Naive B cell (primary cell): ENCODE results near the gene DDTL. TPM values are rescaled to one million over a fixed set of nuclear protein-coding genes. Genes with fewer than 3 reads are reported as not detected.
"Not testable (repeated sequence)": the region's sequence is repeated elsewhere in the genome, so short reads cannot be mapped to it uniquely, and the experiment has no call there.

ENCODE experiments used
- ATAC-seq, 2 donors: fragments of 150-1000 bp; cut with Tn5 transposase; 2 replicates each; pipeline ENCODE4 v1.10.0; 2021; ENCODE audit warnings: low read depth in 2 of 2, mild to moderate bottlenecking in 2 of 2, moderate library complexity in 2 of 2
- DNase-seq: peaks from one replicate; pipeline ENCODE4 v3.0.0; 2022
- H3K27ac Mint-ChIP-seq, 6 donors: one replicate each; pipeline ENCODE4 v1.8.0; 2020 to 2022; ENCODE audit warnings: mild to moderate bottlenecking in 6 of 6, mixed read lengths in 6 of 6, moderate library complexity in 5 of 6, inconsistent platforms in 2 of 6
- H3K27me3 Mint-ChIP-seq, 3 donors: one replicate each; pipeline ENCODE4 v1.8.0; 2021 to 2022; ENCODE audit warnings: mixed read lengths in 3 of 3, mild to moderate bottlenecking in 1 of 3
- H3K36me3 Mint-ChIP-seq, 2 donors: one replicate each; pipeline ENCODE4 v1.8.0; 2020 to 2022; ENCODE audit warnings: mixed read lengths in 2 of 2, inconsistent platforms in 1 of 2, mild to moderate bottlenecking in 1 of 2
- H3K4me1 Mint-ChIP-seq, 3 donors: one replicate each; pipeline ENCODE4 v1.8.0; 2020 to 2022; ENCODE audit warnings: mixed read lengths in 3 of 3, inconsistent platforms in 1 of 3, mild to moderate bottlenecking in 1 of 3, moderate library complexity in 1 of 3
- H3K4me3 Mint-ChIP-seq, 8 donors: one replicate each; pipeline ENCODE4 v1.8.0; 2020 to 2022; ENCODE audit warnings: mild to moderate bottlenecking in 8 of 8, mixed read lengths in 8 of 8, moderate library complexity in 8 of 8, inconsistent platforms in 2 of 8
- H3K9me3 Mint-ChIP-seq, 7 donors: one replicate each; pipeline ENCODE4 v1.8.0; 2020 to 2022; ENCODE audit warnings: mixed read lengths in 7 of 7, mild to moderate bottlenecking in 5 of 7, inconsistent platforms in 2 of 7, moderate library complexity in 1 of 7
- polyA plus RNA-seq, 6 donors: library from polyadenylated mRNA; unstranded; fragments of 300-500 nt; fragmentation: Illumina TruSeq; gene quantifications; one replicate each; pipeline ENCODE4 v1.2.3, GENCODE V29; 2021; ENCODE audit warnings: low read depth in 6 of 6

Gene DDTL
- polyA plus RNA-seq, 6 donors from 2014 or later, result 0.89 to 5.3 (median 1.3) TPM

DNA sequence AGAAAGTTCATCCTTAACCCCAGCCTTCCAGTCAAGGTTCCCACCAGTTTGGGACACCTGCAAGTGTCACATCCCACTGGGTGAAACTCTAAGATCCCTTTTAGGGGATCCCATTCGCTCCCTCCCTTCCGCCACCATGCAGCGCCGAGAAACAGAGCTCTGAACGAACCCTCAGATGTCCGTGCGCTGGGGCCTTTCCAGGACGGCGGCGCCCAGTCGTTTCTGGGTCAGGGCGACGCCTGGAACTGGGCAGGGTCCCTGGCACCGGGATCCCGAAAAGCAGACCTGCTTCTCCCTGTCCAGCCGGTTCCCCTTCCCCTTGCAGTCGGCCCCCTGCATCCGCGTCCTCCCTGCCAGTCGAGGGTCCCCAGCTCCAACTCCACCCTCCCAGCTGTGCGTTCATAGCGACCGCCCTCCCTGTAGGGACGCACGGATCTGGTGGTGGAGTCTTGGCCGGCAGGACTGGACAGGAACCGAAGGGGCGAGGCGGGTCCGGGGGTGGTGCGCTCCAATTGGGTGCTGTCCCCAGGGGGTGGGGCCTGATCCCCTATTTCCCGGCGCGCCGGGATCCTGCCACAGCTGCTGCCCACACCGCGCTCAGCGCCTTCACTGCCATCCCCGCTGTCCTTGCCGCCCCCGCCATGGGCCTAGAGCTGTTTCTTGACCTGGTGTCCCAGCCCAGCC lies 13.0 kb downstream of the DDTL start, which contains the start of gene GSTT2:
Gene GSTT2, plus strand, starts transcription at position 578 of the 684 bp plus-strand sequence.
- ATAC-seq, H3K27me3 Mint-ChIP-seq, H3K9me3 Mint-ChIP-seq, DNase-seq, H3K4me1 Mint-ChIP-seq, H3K27ac Mint-ChIP-seq, H3K4me3 Mint-ChIP-seq, H3K36me3 Mint-ChIP-seq: not testable (repeated sequence)

DNA sequence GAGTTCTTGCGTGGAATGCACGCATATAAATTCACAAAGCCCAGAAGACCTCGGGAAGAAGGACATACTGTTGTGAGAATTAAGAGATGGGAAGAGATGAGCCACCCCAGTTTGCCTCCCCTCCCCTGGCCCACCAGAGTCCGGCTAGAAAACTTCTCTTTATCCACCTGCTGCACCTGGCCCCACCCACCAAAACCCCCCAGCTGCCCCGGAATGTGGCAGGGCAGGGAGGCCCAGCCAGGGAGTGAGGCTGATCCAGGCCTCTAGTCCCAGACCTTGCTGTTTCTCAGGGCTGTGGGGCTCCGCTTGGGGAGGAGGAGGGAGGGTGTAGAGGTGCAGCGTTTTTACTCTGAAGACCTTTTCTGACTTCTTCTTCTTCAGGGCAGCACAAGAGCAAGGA lies 13.9 kb downstream of the DDTL start:
- not testable (repeated sequence) for DNase-seq, H3K36me3 Mint-ChIP-seq, H3K4me1 Mint-ChIP-seq, ATAC-seq, H3K27ac Mint-ChIP-seq, H3K9me3 Mint-ChIP-seq, H3K27me3 Mint-ChIP-seq, H3K4me3 Mint-ChIP-seq

DNA sequence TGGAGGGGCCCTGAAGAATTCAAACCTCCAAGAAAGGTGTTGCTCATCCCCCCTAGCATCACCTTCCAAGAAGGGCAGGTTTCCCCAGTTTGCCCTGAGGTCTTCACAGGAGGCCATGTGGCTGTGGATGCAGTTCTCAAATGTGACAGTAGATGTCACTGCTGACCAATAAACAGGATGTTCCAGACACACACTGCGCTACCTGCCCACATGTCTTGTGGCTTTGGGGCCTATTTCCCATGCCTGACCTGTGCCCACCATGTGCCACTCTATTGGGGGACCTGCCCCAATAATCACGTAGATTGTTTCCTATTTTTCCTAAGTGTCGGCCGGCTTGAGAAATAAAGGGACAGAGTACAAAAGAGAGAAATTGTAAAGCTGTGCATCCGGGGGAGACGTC lies 17.7 kb downstream of the DDTL start:
- DNase-seq (no peak), ATAC-seq (peak; percentile 60 to 78)
- Mint-ChIP-seq H3K9me3 (no peaks in the 10 kb centered on the region), H3K27ac (no peak overlapping the region), H3K4me1 (peaks cover 0 to 4% (median 0%) of the 10 kb centered on the region in 3 donors), H3K27me3 (peaks cover 0 to 7% (median 0%) of the 10 kb centered on the region in 3 donors), H3K4me3 (no peak overlapping the region), H3K36me3 (no peaks in the 10 kb centered on the region)

DNA sequence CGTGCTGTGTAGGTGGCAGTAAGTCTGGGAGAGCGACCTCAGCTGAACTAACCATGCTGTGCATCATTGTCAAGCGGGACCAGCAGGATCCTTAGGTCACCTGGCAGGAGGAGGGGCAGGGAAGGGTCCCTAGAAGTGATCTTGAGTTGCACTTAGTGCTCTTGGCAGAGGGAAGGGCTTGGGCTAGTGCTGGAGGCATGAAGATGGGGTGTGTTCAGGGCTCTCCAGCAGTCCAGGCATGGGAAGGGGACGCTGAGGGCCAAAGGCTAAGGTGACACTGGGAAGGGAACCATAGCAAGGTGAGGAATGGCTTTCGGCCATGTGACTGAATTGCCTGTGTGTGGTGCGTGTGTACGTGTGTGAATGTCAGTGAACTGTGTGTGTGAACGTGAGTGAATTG lies 19.4 kb downstream of the DDTL start:
- H3K36me3 Mint-ChIP-seq, ATAC-seq, H3K4me1 Mint-ChIP-seq, H3K4me3 Mint-ChIP-seq, H3K9me3 Mint-ChIP-seq, H3K27ac Mint-ChIP-seq, DNase-seq, H3K27me3 Mint-ChIP-seq: not testable (repeated sequence)

DNA sequence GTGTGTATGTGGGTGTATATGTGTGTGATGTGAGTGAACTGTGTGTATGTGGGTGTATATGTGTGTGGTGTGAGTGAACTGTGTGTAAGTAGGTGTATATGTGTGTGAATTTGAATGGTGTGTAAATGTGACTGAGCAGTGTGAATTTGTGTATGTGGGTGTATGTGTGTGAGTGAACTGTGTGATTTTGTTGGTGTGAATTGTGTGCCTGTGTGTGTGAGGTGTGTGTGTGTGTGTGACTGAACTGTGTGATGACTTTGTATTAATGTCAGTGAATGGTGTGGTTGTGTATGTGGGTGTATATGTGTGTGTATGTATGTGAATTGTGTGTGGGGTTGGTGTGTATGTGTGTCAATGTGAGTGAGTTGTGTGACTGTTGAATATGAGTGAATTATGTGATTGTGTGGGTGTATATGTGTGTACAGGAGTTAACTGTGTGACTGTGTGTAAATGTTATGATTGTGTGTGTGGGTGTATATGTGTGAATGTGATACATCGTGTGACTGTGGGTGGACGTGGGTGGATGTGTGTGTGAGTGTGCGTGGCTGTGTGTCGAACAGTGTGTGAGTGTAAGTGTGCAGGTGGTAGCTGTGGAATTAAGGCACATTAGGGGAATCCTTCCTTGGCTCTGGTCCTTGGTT lies 20.0 kb downstream of the DDTL start:
- ATAC-seq, H3K4me1 Mint-ChIP-seq, H3K27me3 Mint-ChIP-seq, H3K27ac Mint-ChIP-seq, DNase-seq, H3K36me3 Mint-ChIP-seq, H3K9me3 Mint-ChIP-seq, H3K4me3 Mint-ChIP-seq: not testable (repeated sequence)

DNA sequence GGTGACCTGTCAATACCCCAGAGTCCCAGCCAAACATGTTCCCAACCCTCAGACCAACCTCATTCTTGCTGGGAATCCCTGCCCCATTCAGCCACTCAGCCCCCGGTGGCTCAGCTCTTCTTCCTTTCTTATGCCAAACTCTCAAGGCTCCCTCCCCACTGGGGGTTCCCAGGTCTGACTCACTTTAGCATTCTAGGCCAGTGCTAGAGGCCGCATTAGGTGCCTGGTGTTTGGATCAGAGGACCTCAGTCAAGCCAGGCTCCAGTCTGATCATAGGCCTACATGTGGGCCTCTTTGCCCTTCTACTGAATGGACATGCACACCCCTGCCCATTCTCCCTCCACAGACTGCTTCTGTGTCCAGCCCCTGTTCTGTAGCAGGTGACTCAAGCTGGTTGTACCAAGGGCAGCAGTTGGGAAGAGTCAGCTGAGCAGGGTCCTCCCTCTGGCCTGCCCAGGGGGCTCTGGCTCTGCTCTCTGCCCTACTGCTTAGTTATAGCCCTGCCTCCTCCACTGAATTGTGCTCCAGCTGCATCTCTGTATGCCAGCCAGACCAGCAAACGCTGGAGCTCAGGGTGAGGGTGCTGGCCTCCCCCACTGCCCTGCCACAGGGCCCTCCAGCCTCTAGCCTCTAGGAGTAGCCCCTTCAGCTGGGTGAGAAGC lies 23.0 kb downstream of the DDTL start:
- not testable (repeated sequence) for H3K4me3 Mint-ChIP-seq, H3K27ac Mint-ChIP-seq, DNase-seq, H3K9me3 Mint-ChIP-seq, H3K36me3 Mint-ChIP-seq, H3K4me1 Mint-ChIP-seq, H3K27me3 Mint-ChIP-seq, ATAC-seq

DNA sequence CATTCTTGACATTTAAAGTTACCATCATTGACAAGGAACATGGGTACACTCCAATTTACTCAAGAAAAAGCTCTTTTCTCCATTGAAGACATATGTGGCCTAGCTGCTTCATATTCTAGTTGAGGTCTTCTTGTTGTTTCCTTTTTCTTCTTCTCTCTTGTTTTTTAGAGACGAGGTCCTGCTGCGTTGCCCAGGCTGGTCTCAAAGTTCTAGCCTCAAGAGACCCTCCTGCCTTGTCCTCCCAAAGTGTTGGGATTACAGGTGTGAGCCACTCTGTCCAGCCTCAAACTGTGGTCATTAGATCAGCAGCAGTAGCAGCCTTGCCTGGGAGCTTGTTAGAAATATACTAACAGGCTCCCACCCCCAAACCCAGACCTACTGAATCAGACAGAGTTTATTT lies 26.4 kb downstream of the DDTL start:
- peak overlapping the region in 1 of 8 donors; percentile 42 for H3K4me3 Mint-ChIP-seq
- not testable (repeated sequence) for H3K9me3 Mint-ChIP-seq, ATAC-seq, H3K27ac Mint-ChIP-seq, H3K27me3 Mint-ChIP-seq, H3K4me1 Mint-ChIP-seq, DNase-seq, H3K36me3 Mint-ChIP-seq

DNA sequence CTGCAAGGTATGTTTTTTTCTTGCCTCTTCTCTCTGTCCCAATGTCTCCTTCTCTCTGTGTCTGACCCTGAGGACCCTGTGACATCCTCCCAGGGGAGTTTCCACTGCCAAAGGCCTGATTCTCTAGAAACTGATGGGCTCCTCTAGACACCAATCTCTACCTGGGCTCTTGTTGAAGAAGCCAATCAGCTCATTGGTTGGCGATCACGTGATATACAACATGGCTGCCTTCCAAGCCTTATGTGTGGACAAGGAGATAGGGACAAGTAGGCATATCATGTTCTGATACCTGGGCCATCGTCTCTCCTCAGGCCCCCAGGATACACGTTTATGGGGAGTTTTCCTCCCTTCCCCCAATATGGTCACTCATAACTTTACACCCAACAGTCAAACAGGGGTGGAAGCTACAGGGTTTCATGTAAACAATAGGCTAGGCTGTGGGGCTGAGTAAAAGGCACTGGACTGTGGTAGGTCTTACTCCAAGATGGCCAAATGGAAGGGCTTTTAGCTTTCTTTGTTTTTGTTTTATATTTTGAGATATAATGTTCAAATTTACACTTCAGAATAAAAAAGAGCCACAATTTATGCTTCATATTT lies 27.0 kb downstream of the DDTL start:
- not testable (repeated sequence) for H3K4me3 Mint-ChIP-seq, H3K27me3 Mint-ChIP-seq, ATAC-seq, DNase-seq, H3K9me3 Mint-ChIP-seq, H3K4me1 Mint-ChIP-seq, H3K36me3 Mint-ChIP-seq
- H3K27ac Mint-ChIP-seq, result peak overlapping the region in 1 of 6 donors; percentile 83

DNA sequence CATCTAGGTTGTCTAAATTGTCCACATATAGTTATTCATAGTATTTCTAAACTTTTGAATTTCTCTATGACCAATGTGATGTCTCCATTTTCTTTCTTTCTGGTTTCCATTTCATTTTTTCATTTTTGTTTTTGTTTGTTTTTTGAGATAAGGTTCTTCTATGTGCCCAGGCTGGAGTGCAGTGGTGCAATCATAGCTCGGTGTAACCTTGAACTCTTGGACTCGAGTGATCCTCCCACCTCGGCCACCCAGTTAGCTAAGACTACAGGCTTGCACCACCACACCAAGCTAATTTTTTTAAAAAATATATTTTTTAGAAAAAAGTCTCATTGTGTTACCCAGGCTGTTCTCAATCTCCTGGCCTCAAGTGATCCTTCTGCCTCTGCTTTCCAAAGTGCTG lies 30.4 kb downstream of the DDTL start:
- no peak for DNase-seq
- ATAC-seq, result no peak
- Mint-ChIP-seq H3K36me3 (no peaks in the 10 kb centered on the region), H3K4me3 (no peak overlapping the region), H3K27ac (peak overlapping the region in 1 of 6 donors; percentile 67), H3K9me3 (no peaks in the 10 kb centered on the region), H3K27me3 (peaks cover 3 to 10% (median 7%) of the 10 kb centered on the region in 3 donors), H3K4me1 (peaks cover 0 to 5% (median 3%) of the 10 kb centered on the region in 3 donors)

DNA sequence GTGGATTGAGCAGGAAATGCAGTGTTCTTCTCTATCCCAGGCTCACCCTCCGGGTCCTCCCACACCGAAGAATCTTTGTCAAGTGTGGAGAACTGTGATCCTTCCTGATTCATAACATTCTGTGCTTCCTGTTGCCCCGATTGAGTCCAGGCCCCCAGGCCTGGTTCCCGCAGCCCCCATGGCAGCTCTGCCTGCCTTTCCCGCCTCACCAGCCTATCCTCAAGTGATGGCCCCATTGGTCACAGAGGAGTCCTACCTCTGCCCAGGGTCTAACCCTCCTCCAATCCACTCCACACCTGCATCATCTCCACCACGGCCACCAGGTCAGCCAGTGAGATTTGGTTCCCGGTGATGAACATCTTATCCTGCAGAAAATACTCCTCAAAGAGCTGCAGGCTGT lies 33.1 kb downstream of the DDTL start:
- not testable (repeated sequence) for H3K36me3 Mint-ChIP-seq, H3K4me3 Mint-ChIP-seq, H3K27ac Mint-ChIP-seq, H3K9me3 Mint-ChIP-seq, DNase-seq, ATAC-seq, H3K4me1 Mint-ChIP-seq
- H3K27me3 Mint-ChIP-seq, result peaks cover 3 to 19% (median 10%) of the 10 kb centered on the region in 3 donors

DNA sequence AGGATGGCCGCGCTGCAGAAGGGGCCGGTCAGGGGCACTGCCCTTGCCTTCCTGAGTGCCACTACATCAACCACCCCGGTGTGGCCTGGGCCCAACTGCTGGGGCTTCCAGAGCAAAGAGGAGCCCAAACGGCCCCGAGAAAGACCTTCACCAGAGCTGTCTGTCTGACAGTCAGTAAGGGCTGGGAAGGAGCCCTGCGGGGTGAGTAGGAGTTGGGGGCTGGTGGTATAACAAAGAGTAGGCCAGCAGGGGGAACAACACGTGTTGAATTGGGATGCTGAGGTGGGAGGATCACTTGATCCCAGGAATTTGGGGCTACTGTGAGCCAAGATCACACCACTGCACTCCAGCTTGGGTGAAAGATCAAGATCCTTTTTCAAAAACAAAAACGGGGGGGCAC lies 34.6 kb downstream of the DDTL start:
- no peak overlapping the region for H3K27ac Mint-ChIP-seq
- H3K9me3 Mint-ChIP-seq, result no peaks in the 10 kb centered on the region
- ATAC-seq, result no peak
- DNase-seq, result no peak
- H3K36me3 Mint-ChIP-seq, result no peaks in the 10 kb centered on the region
- no peak overlapping the region for H3K4me3 Mint-ChIP-seq
- H3K27me3 Mint-ChIP-seq, result peaks cover 3 to 19% (median 10%) of the 10 kb centered on the region in 3 donors
- H3K4me1 Mint-ChIP-seq, result peaks cover 0 to 2% (median 0%) of the 10 kb centered on the region in 3 donors

DNA sequence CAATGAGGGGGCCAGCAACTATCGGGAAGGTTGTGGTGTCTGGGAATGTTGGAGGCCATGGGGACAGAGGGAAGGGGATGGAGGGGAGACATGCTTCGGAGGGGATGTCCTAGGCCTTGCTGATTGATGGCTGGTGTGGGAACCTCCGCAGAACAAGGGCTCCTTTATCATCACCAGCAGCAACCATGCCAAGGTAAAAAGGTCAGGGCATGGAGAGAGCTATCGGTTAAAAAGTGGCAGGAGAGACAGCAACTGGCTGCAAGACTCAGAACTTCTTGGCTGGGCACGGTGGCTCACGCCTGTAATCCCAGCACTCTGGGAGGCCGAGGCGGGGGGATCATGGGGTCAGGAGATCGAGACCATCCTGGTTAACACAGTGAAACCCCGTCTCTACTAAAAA lies 35.6 kb downstream of the DDTL start:
- DNase-seq, result no peak
- no peak overlapping the region for H3K27ac Mint-ChIP-seq
- no peak for ATAC-seq
- H3K27me3 Mint-ChIP-seq, result peaks cover 3 to 19% (median 10%) of the 10 kb centered on the region in 3 donors
- H3K4me1 Mint-ChIP-seq, result no peaks in the 10 kb centered on the region
- H3K36me3 Mint-ChIP-seq, result no peaks in the 10 kb centered on the region
- H3K4me3 Mint-ChIP-seq, result no peak overlapping the region
- no peaks in the 10 kb centered on the region for H3K9me3 Mint-ChIP-seq

DNA sequence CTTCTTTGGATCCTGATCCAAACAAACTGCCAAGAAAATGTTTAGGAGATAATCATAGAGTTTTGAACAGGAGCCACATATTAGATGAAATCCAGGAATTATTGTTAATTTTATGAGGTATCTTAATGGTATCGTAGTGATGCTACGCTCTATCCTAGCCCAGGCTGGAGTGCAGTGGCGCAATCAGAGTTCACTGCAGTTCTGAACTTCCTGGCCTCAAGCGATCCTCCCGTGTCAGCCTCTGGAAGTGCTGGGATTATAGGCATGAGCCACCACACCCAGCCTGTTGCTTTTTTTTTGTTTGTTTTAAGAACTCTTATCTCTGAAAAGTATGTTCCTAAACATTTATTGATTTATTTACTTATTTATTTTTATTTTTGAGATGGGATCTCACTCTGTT lies 36.2 kb downstream of the DDTL start:
- H3K27ac Mint-ChIP-seq, result no peak overlapping the region
- H3K36me3 Mint-ChIP-seq, result no peaks in the 10 kb centered on the region
- H3K27me3 Mint-ChIP-seq, result peaks cover 3 to 19% (median 10%) of the 10 kb centered on the region in 3 donors

DNA sequence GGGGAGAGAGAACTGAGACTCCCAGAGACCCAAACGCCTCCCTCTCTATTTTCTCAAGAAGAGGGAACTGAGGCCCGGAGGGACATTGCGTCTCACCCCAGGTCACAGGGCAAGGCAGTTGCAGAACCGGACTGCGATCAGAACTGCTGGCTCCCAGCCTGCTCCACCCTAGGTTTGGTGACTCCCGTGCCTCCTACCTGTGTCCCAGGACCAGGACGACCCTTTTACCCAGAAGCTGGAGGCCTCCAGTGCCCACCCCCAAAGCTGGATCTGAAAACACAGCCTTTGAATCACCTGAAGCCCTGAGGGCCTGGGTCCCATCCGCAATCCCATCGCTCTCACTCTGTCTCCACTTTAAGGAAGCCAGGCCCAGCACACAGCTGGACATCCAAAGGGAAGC lies 37.2 kb downstream of the DDTL start:
- Mint-ChIP-seq H3K4me3 (no peak overlapping the region), H3K4me1 (no peaks in the 10 kb centered on the region), H3K27ac (no peak overlapping the region), H3K36me3 (no peaks in the 10 kb centered on the region), H3K27me3 (peaks cover 3 to 19% (median 10%) of the 10 kb centered on the region in 3 donors), H3K9me3 (no peaks in the 10 kb centered on the region)
- no peak for ATAC-seq
- DNase-seq, result no peak

More for the DNA sequence above, 36.2 kb downstream of the DDTL start:
- Mint-ChIP-seq H3K4me1 (no peaks in the 10 kb centered on the region), H3K4me3 (no peak overlapping the region), H3K9me3 (no peaks in the 10 kb centered on the region)
- no peak for ATAC-seq
- no peak for DNase-seq
